H1 (cell line): ENCODE results near the gene LLGL1. TPM values are rescaled to one million over a fixed set of nuclear protein-coding genes. Genes with fewer than 3 reads are reported as not detected.

Experiments used
- CTCF ChIA-PET: fragments of 300-600 bp; sonication (Branson Sonifier 250); formaldehyde crosslinking; loops from one replicate; lab custom pipeline; 2021; ENCODE audit not compliant: partially characterized antibody; lab: Charles Lee
- POLR2A ChIA-PET: fragments of 300-600 bp; sonication (Branson Sonifier 250); formaldehyde crosslinking; loops from one replicate; lab custom pipeline; 2021; ENCODE audit warnings: inconsistent platforms; ENCODE audit not compliant: partially characterized antibody; lab: Charles Lee
- DNase-seq, 2 experiments: peaks; one replicate each; pipeline versions ENCODE4 v3.0.0 to v3.0.0-alpha.2; 2010 to 2022; ENCODE audit warnings: low spot score in 2 of 2, low read depth in 1 of 2, mixed read lengths in 1 of 2
- FAIRE-seq: peaks from 2 replicates; lab custom pipeline; 2011; peaks lifted over from hg19 to GRCh38; lab: Jason Lieb, UNC
- H2AFZ ChIP-seq: 2 replicates; pipeline ENCODE4 v1.8.1; 2012; ENCODE audit warnings: low read length, inconsistent platforms
- H2AK5ac ChIP-seq: 2 replicates; pipeline ENCODE4 v1.6.1; 2013; ENCODE audit warnings: low read depth, low read length
- H2BK120ac ChIP-seq: replicated peaks from 2 replicates; pipeline ENCODE3; 2013; ENCODE audit warnings: low read depth, low read length, inconsistent platforms
- H2BK12ac ChIP-seq: 2 replicates; pipeline ENCODE4 v1.6.1; 2013; ENCODE audit warnings: low read depth, low read length
- H2BK15ac ChIP-seq: 2 replicates; pipeline ENCODE4 v1.6.1; 2013; ENCODE audit warnings: low read length
- H2BK20ac ChIP-seq: 2 replicates; pipeline ENCODE4 v1.6.1; 2013; ENCODE audit warnings: low read length
- H2BK5ac ChIP-seq: 2 replicates; pipeline ENCODE4 v1.6.1; 2013; ENCODE audit warnings: low read depth, low read length
- H3K14ac ChIP-seq: 2 replicates; pipeline ENCODE4 v1.6.1; 2013; ENCODE audit warnings: inconsistent platforms; ENCODE audit not compliant: insufficient read length
- H3K18ac ChIP-seq: 2 replicates; pipeline ENCODE4 v1.6.1; 2013; ENCODE audit warnings: low read length; ENCODE audit errors: extremely low read depth
- H3K23ac ChIP-seq: 2 replicates; pipeline ENCODE4 v1.6.1; 2013; ENCODE audit warnings: inconsistent platforms; ENCODE audit not compliant: insufficient read length
- H3K23me2 ChIP-seq: 2 replicates; pipeline ENCODE4 v1.6.1; 2013; ENCODE audit warnings: low read depth, low read length
- H3K27ac ChIP-seq: 2 replicates; pipeline ENCODE4 v1.6.1; 2011; ENCODE audit warnings: low read depth, low read length, inconsistent platforms
- H3K27me3 ChIP-seq, 4 experiments: replicated peaks in 1 of 4; 1 replicate in 1 of 4; 2 replicates in 3 of 4; pipeline versions ENCODE4 v1.6.1 to v1.8.1; 2011 to 2013; ENCODE audit warnings: low read length in 3 of 4, mild to moderate bottlenecking in 3 of 4, inconsistent platforms in 2 of 4, mixed read lengths in 2 of 4, moderate library complexity in 1 of 4; ENCODE audit not compliant: control insufficient read depth in 3 of 4, insufficient read depth in 3 of 4; ENCODE audit errors: extremely low read depth in 1 of 4
- H3K36me3 ChIP-seq, 4 experiments: 2 replicates each; pipeline versions ENCODE4 v1.6.1 to v1.8.1; 2011 to 2013; ENCODE audit warnings: mild to moderate bottlenecking in 4 of 4, low read length in 3 of 4, moderate library complexity in 2 of 4, control low read depth in 1 of 4, inconsistent platforms in 1 of 4; ENCODE audit not compliant: insufficient read depth in 4 of 4, control insufficient read depth in 2 of 4
- H3K4ac ChIP-seq: replicated peaks from 2 replicates; pipeline ENCODE3; 2013; ENCODE audit warnings: low read length, low read depth, mixed read lengths, inconsistent platforms; ENCODE audit not compliant: insufficient read length
- H3K4me1 ChIP-seq, 4 experiments: replicated peaks in 1 of 4; 1 replicate in 1 of 4; 2 replicates in 3 of 4; pipeline versions ENCODE4 v1.6.1 to v1.8.1; 2011 to 2013; ENCODE audit warnings: low read length in 3 of 4, inconsistent platforms in 2 of 4, mixed read lengths in 1 of 4; ENCODE audit not compliant: insufficient read depth in 4 of 4, control insufficient read depth in 3 of 4
- H3K4me2 ChIP-seq, 2 experiments: 2 replicates each; pipeline versions ENCODE4 v1.6.1 to v1.8.1; 2011 to 2013; ENCODE audit warnings: low read depth in 2 of 2, low read length in 2 of 2, control low read depth in 1 of 2, inconsistent platforms in 1 of 2, mild to moderate bottlenecking in 1 of 2; ENCODE audit not compliant: insufficient read depth in 1 of 2
- H3K4me3 ChIP-seq, 4 experiments: fragments of 200-600, 300-600 bp in 1 of 4; sonication (generic), shearing (Covaris generic), sonication (Bioruptor Twin) in 1 of 4; 2 replicates each; pipeline versions ENCODE4 v1.5.1 to v1.8.1; 2011 to 2016; ENCODE audit warnings: low read length in 4 of 4, low read depth in 3 of 4, control low read depth in 2 of 4, inconsistent platforms in 2 of 4, mild to moderate bottlenecking in 2 of 4, mixed read lengths in 1 of 4, moderate library complexity in 1 of 4; ENCODE audit not compliant: insufficient read depth in 2 of 4; ENCODE audit errors: extremely low read depth in 1 of 4
- H3K56ac ChIP-seq: replicated peaks from 2 replicates; pipeline ENCODE3; 2013; ENCODE audit warnings: low read depth, mild to moderate bottlenecking, mixed read lengths, low read length, inconsistent platforms; ENCODE audit not compliant: insufficient read length
- H3K79me1 ChIP-seq: 2 replicates; pipeline ENCODE4 v1.6.1; 2013; ENCODE audit warnings: low read depth, low read length, control low read depth
- H3K79me2 ChIP-seq, 2 experiments: 2 replicates each; pipeline versions ENCODE4 v1.6.1 to v1.8.1; 2012 to 2013; ENCODE audit warnings: low read length in 2 of 2, mild to moderate bottlenecking in 2 of 2, inconsistent platforms in 1 of 2; ENCODE audit not compliant: insufficient read depth in 2 of 2, control insufficient read depth in 1 of 2
- H3K9ac ChIP-seq, 4 experiments: replicated peaks in 1 of 4; 1 replicate in 1 of 4; 2 replicates in 3 of 4; pipeline versions ENCODE4 v1.6.1 to v1.8.1; 2011 to 2013; ENCODE audit warnings: low read depth in 3 of 4, low read length in 3 of 4, control low read depth in 2 of 4, mild to moderate bottlenecking in 2 of 4, moderate library complexity in 2 of 4, inconsistent platforms in 1 of 4; ENCODE audit errors: extremely low read depth in 1 of 4
- H3K9me3 ChIP-seq, 2 experiments: 2 replicates each; pipeline versions ENCODE4 v1.6.1 to v1.8.1; 2012 to 2013; ENCODE audit warnings: mild to moderate bottlenecking in 2 of 2, moderate library complexity in 2 of 2, control low read depth in 1 of 2, inconsistent platforms in 1 of 2, low read depth in 1 of 2, low read length in 1 of 2, mixed read lengths in 1 of 2; ENCODE audit not compliant: insufficient read depth in 2 of 2
- H4K20me1 ChIP-seq, 2 experiments: replicated peaks in 1 of 2; 2 replicates each; pipeline versions ENCODE3 to v1.8.1; 2011 to 2013; ENCODE audit warnings: inconsistent platforms in 2 of 2, low read length in 2 of 2, mild to moderate bottlenecking in 1 of 2; ENCODE audit not compliant: insufficient read depth in 2 of 2, control insufficient read depth in 1 of 2
- H4K5ac ChIP-seq: 2 replicates; pipeline ENCODE4 v1.6.1; 2013; ENCODE audit warnings: low read length, low read depth, mixed read lengths, inconsistent platforms; ENCODE audit not compliant: insufficient read length
- H4K8ac ChIP-seq: 2 replicates; pipeline ENCODE4 v1.8.0; 2013; ENCODE audit warnings: mild to moderate bottlenecking, moderate library complexity, low read length, inconsistent platforms; ENCODE audit not compliant: insufficient read depth; ENCODE audit errors: extremely low read depth
- H4K91ac ChIP-seq: replicated peaks from 2 replicates; pipeline ENCODE3; 2013; ENCODE audit warnings: low read length, mixed read lengths, inconsistent platforms; ENCODE audit not compliant: insufficient read length
- CHD1 ChIP-seq: IDR thresholded peaks from 2 replicates; pipeline ENCODE4 v1.6.1; 2012; ENCODE audit warnings: low read depth, low read length, improper control_type of control experiment
- EZH2 ChIP-seq: fragments of 200-600 bp; sonication (generic); IDR thresholded peaks from 2 replicates; pipeline ENCODE4 v1.7.1; 2012; ENCODE audit warnings: low read depth, mild to moderate bottlenecking, moderate library complexity, low read length, inconsistent platforms; ENCODE audit not compliant: severe bottlenecking
- SUZ12 ChIP-seq: fragments of 200-600 bp; sonication (generic); IDR thresholded peaks from 2 replicates; pipeline ENCODE4 v1.6.1; 2012; ENCODE audit warnings: mild to moderate bottlenecking, inconsistent platforms, low read length, moderate library complexity, mixed read lengths
- YY1 ChIP-seq: IDR thresholded peaks from 2 replicates; pipeline ENCODE4 v1.6.1; 2011; ENCODE audit warnings: low read depth, mild to moderate bottlenecking, low read length
- WGBS, 2 experiments: shearing (Covaris generic) in 1 of 2; methylation state at CpG; one replicate each; pipeline versions ENCODE4 v1.1.6 to v1.1.7; 2013 to 2015; ENCODE audit warnings: low lambda C conversion rate in 2 of 2, mixed read lengths in 2 of 2, inconsistent platforms in 1 of 2, low coverage in 1 of 2, missing lambda C conversion rate in 1 of 2; ENCODE audit not compliant: insufficient replicate concordance in 2 of 2, insufficient coverage in 1 of 2, insufficient read length in 1 of 2; ENCODE audit errors: extremely low coverage in 1 of 2, missing lambda C conversion rate in 1 of 2; 5-methylcytosine and 5-hydroxymethylcytosine counted together
- polyA plus RNA-seq, 7 experiments: library from polyadenylated mRNA; depleted of rRNA in 3 of 7; stranded (reverse) in 5 of 7; unstranded in 2 of 7; fragments of >200 nt in 5 of 7; fragments of 200-250 nt in 2 of 7; gene quantifications; 1 replicate in 5 of 7; 2 replicates in 1 of 7; 4 replicates in 1 of 7; pipeline versions ENCODE4 v1.2.1 to v1.2.3, GENCODE V29; 2011 to 2013; ENCODE audit warnings: missing spikeins in 2 of 7, mixed read lengths in 2 of 7
- total RNA-seq: library from RNA; stranded (reverse); fragmentation: NEBNext Ultra II Directional; extraction: Animal tissue kit (Norgen Biotek cat#: 25700); gene quantifications from 2 replicates; pipeline ENCODE4 v1.2.1, GENCODE V29; 2021

The LLGL1 gene
- total and polyA plus RNA-seq, 2 of the 8 experiments (the other 6 are each of a cell fraction or from before 2014, with no cell fraction given): 71.3 to 107 TPM

GRCh38 chr17:18234853-18235380 lies 9.5 kb downstream of the LLGL1 start:
- Histone ChIP-seq H3K56ac (no peak overlapping the region), H2BK15ac (no peak overlapping the region), H2BK12ac (no peak overlapping the region), H3K4ac (no peak overlapping the region), H3K27ac (no peak overlapping the region), H3K23ac (no peak overlapping the region), H2AFZ (no peak overlapping the region), H2BK120ac (no peak overlapping the region), H3K9me3 (no peaks in the 10 kb centered on the region), H3K4me3 (no peak overlapping the region), H3K14ac (no peak overlapping the region), H3K9ac (no peak overlapping the region), H3K4me1 (peaks cover 0 to 4% (median 0%) of the 10 kb centered on the region in 4 experiments; a peak in 1 of 7 replicates), H3K18ac (no peak overlapping the region), H3K79me1 (peaks cover 15% of the 10 kb centered on the region), H3K79me2 (peaks cover 0 to 25% of the 10 kb centered on the region in 2 experiments; a peak in 2 of 4 replicates), H3K27me3 (peaks cover 0 to 2% (median 0%) of the 10 kb centered on the region in 4 experiments; a peak in 1 of 7 replicates), H4K91ac (no peak overlapping the region), H2BK5ac (no peak overlapping the region), H4K8ac (no peak overlapping the region), H2AK5ac (no peak overlapping the region), H4K20me1 (peaks cover 8 to 22% of the 10 kb centered on the region in 2 experiments), H2BK20ac (no peak overlapping the region), H4K5ac (no peak overlapping the region), H3K36me3 (peaks cover 28 to 56% (median 39%) of the 10 kb centered on the region in 4 experiments; a peak in 7 of 8 replicates), H3K23me2 (no peaks in the 10 kb centered on the region)
- ChIA-PET CTCF (interaction anchor here (0.7 to 1.6 kb wide), 5 partner anchors 12 to 27 kb away, joined by 3 to 7 read pairs (median 4); no protein-coding TSS in a partner anchor), POLR2A (interaction anchor here (1.0 to 1.9 kb wide), 7 partner anchors 9 to 92 kb away, joined by 3 to 11 read pairs (median 7); partner anchors contain the start of gene MIEF2)
- FAIRE-seq (no peak), DNase-seq (no peak)
- WGBS, 2 experiments: 95% methylated on average over 21 of the region's 22 CpGs; no CpG with 5 or more reads in 1 of the 2 experiments
- TF ChIP-seq SUZ12: no peak
- no peak for TF ChIP-seq CHD1
- no peak for TF ChIP-seq YY1
- no peak for TF ChIP-seq EZH2
- TF ChIP-seq, all 59 proteins: peak for 0
- no peak overlapping the region for H3K4me2 ChIP-seq
